ENCODE measurements around the gene SYCN. TPM values are rescaled to one million over a fixed set of nuclear protein-coding genes. Genes with fewer than 3 reads are reported as not detected.

SYCN gene
- total and polyA plus RNA-seq, 2 experiments from 2014 or later = not detected

DNA sequence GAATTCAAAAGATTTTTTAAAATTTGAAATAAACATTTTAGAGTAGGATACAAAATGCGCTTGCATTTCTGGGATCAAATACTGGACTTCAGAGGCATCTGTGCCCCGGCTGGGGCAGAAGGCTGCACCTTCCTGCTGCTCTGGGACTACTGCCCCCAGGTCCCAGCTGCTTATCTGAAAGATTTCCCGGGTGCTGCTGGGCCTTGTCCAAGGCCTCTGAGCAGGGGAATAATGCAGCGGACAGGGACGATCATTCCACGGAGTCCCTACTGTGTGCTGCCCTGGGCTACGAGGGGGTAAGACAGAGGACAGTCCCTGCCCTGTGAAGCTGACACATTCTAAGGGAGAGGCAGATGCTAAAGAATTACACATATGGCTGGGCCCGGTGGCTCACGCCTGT, 40.4 kb downstream of the SYCN start:
- H3K9me3 ChIP-seq (ENCODE audit: low read depth) = no peaks in the 10 kb centered on the region
- no peak overlapping the region for H3K4me3 ChIP-seq
- TF ChIP-seq CTCF (IDR thresholded peaks at IDR 0.05; ENCODE audit: low read depth, low read length) = no peak
- no peak for DNase-seq (ENCODE audit: low read depth in 1 of 2, low spot score in 1 of 2)
- peaks cover 14% of the 10 kb centered on the region for H3K4me1 ChIP-seq (ENCODE audit: low read depth)
- H3K27ac ChIP-seq = no peak overlapping the region
- no peaks in the 10 kb centered on the region for H3K27me3 ChIP-seq
- no peaks in the 10 kb centered on the region for H3K36me3 ChIP-seq

DNA sequence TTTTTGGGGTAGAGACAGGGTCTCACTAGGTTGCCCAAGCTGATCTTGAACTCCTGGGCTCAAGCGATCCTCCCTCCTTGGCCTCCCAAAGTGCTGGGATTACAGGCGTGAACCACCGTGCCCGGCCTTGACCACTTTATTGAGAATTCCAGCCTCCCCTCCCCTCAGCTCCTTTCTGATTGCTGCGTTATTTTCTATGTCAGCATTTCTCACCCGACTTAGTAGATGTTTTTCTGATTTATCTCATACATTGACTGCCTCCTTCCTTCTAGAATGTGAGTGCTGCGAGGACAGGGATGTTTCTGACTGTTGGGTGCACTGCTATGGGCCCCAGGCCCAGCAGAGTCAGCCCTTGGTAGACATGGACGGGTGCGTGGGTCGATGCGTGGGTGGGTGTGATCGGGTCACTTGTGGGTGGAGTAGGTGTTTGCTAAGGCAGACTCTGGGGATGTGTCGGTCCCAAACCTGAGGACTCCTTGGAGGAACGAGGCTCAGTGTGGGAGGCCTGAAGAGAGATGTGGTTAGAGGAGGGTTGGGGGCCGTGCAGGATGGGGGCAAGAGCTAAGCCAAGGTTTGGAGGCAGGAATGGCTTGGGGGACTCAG, 41.5 kb downstream of the SYCN start:
- no peaks in the 10 kb centered on the region for H3K9me3 ChIP-seq (ENCODE audit: low read depth)
- H3K4me3 ChIP-seq = no peak overlapping the region
- no peak for DNase-seq (ENCODE audit: low read depth in 1 of 2, low spot score in 1 of 2)
- TF ChIP-seq CTCF (IDR thresholded peaks at IDR 0.05; ENCODE audit: low read depth, low read length) = no peak
- no peaks in the 10 kb centered on the region for H3K27me3 ChIP-seq
- H3K36me3 ChIP-seq = no peaks in the 10 kb centered on the region
- no peak overlapping the region for H3K27ac ChIP-seq
- H3K4me1 ChIP-seq (ENCODE audit: low read depth) = peaks cover 16% of the 10 kb centered on the region

DNA sequence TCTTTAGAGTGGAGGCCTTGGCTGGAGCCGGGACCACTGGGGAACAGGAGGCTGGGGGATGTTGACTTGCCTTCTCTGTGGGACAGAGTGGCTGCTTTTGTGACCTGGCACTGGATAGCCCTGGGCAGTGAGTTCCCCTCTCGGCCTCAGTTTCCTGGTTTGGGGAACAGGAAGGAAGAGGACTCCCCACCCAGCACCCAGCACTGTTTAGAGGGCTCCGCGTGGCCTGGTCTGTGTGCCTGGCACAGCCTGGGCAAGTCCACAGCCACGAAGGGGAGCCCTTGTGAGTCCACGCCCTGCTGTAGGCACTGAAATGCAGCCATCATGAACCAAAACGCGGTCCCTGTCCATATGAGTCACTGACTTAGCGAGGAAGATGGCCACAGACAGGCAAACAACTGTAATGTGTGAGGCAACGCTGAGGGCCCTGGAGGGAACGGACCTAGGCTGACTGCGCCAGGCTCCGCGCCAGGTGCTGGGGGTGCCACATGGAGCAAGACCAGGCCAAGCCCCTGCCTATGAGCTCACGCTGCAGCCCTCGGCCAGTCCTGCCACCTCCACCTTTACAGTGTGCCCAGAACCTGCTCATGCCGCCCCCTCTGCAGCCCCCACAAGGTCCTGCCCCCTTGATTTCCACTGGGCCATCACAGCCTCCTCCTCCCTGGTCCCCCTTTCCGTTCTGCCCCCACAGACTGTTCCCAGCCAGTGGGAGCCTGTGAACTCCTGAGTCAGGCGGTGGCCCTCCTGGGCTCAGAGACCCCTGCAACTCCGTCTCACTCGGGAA, 43.0 kb downstream of the SYCN start:
- peaks cover 14% of the 10 kb centered on the region for H3K4me1 ChIP-seq (ENCODE audit: low read depth)
- TF ChIP-seq CTCF (IDR thresholded peaks at IDR 0.05; ENCODE audit: low read depth, low read length) = no peak

GRCh38 chr19:39160523-39160861, 43.6 kb downstream of the SYCN start:
- Histone ChIP-seq H3K27ac (no peak overlapping the region), H3K36me3 (no peaks in the 10 kb centered on the region), H3K9me3 (ENCODE audit: low read depth) (no peaks in the 10 kb centered on the region), H3K4me1 (ENCODE audit: low read depth) (peaks cover 14% of the 10 kb centered on the region), H3K4me3 (no peak overlapping the region), H3K27me3 (no peaks in the 10 kb centered on the region)
- peak in 1 of 2 donors; percentile 84 for DNase-seq (ENCODE audit: low read depth in 1 of 2, low spot score in 1 of 2)
- TF ChIP-seq CTCF (IDR thresholded peaks at IDR 0.05; ENCODE audit: low read depth, low read length) = no peak

More for the DNA sequence above, 43.0 kb downstream of the SYCN start:
- Histone ChIP-seq H3K27ac (no peak overlapping the region), H3K36me3 (no peaks in the 10 kb centered on the region), H3K4me3 (no peak overlapping the region), H3K27me3 (no peaks in the 10 kb centered on the region), H3K9me3 (ENCODE audit: low read depth) (no peaks in the 10 kb centered on the region)
- peak in 1 of 2 donors; percentile 21 for DNase-seq (ENCODE audit: low read depth in 1 of 2, low spot score in 1 of 2)

- peaks cover 17% of the 10 kb centered on the region for H3K4me1 ChIP-seq (ENCODE audit: low read depth)
- DNase-seq (ENCODE audit: low read depth in 1 of 2, low spot score in 1 of 2) = no peak
- no peak overlapping the region for H3K27ac ChIP-seq
- no peaks in the 10 kb centered on the region for H3K36me3 ChIP-seq
- no peaks in the 10 kb centered on the region for H3K27me3 ChIP-seq
- TF ChIP-seq CTCF (IDR thresholded peaks at IDR 0.05; ENCODE audit: low read depth, low read length) = no peak
- H3K9me3 ChIP-seq (ENCODE audit: low read depth) = no peaks in the 10 kb centered on the region
- H3K4me3 ChIP-seq = no peak overlapping the region
Observed at GRCh38 chr19:39158646-39159260, 45.3 kb downstream of the SYCN start.
